ENCODE measurements around the gene BABAM1.
A peak's percentile ranks its signal among the peaks of the same experiment; 100 is the strongest.

The BABAM1 gene

GRCh38 chr19:17296976-17297375 lies 29.7 kb downstream of the BABAM1 start:
- TF ChIP-seq ZFX (IDR thresholded peaks at IDR 0.05; ENCODE audit: borderline replicate concordance) (no peak), CTCF (IDR thresholded peaks at IDR 0.05) (no peak)
- no peak overlapping the region for H3K27ac ChIP-seq

- H3K27ac ChIP-seq, result no peak overlapping the region
- TF ChIP-seq ZFX (IDR thresholded peaks at IDR 0.05; ENCODE audit: borderline replicate concordance) (no peak), CTCF (IDR thresholded peaks at IDR 0.05) (no peak)
Observed at GRCh38 chr19:17300992-17301619, 33.9 kb downstream of the BABAM1 start.

- no peak for TF ChIP-seq CTCF (IDR thresholded peaks at IDR 0.05)
- TF ChIP-seq ZFX (IDR thresholded peaks at IDR 0.05; ENCODE audit: borderline replicate concordance), result no peak
- peak overlapping the region; percentile 27; the same call in 1 of the 2 replicates for H3K27ac ChIP-seq
Observed at GRCh38 chr19:17302391-17303166, 35.3 kb downstream of the BABAM1 start.

GRCh38 chr19:17303167-17303939 lies 36.1 kb downstream of the BABAM1 start, which contains the start of gene ABHD8:
ABHD8 (minus strand) TSS chr19:17303425; CDS start chr19:17301616, 1,809 bp downstream.
- H3K27ac ChIP-seq, result peak within 1 kb of the TSS; percentile 97; the same call in 1 of the 2 replicates

GRCh38 chr19:17303940-17304267 lies 36.7 kb downstream of the BABAM1 start:
- TF ChIP-seq CTCF (IDR thresholded peaks at IDR 0.05) (no peak), ZFX (IDR thresholded peaks at IDR 0.05; ENCODE audit: borderline replicate concordance) (no peak)
- peak overlapping the region; percentile 97; the same call in 1 of the 2 replicates for H3K27ac ChIP-seq

More at GRCh38 chr19:17303167-17303939, 36.1 kb downstream of the BABAM1 start, which contains the start of gene ABHD8:
- TF ChIP-seq ZFX (IDR thresholded peaks at IDR 0.05; ENCODE audit: borderline replicate concordance) (no peak), CTCF (IDR thresholded peaks at IDR 0.05) (peak; percentile 78)

- H3K27ac ChIP-seq, result peak overlapping the region; percentile 97
- TF ChIP-seq ZFX (IDR thresholded peaks at IDR 0.05; ENCODE audit: borderline replicate concordance) (no peak), CTCF (IDR thresholded peaks at IDR 0.05) (no peak)
Observed at GRCh38 chr19:17304386-17305215, 37.4 kb downstream of the BABAM1 start.
